DND-41 (cell line): ENCODE data around the gene SLC35E3.
"Not testable (repeated sequence)": the region's sequence is repeated elsewhere in the genome, so short reads cannot be mapped to it uniquely, and the experiment has no call there.

Source experiments
- ATAC-seq: fragments of 200-7000 bp; cut with Tn5 transposase; 3 replicates; pipeline ENCODE4 v1.9.1; 2021; ENCODE audit warnings: low read depth; ENCODE audit not compliant: insufficient read depth
- DNase-seq: peaks from one replicate; pipeline ENCODE4 v3.0.0-alpha.2; 2020
- H2AFZ ChIP-seq: 2 replicates; pipeline ENCODE4 v1.6.0; 2012; ENCODE audit warnings: low read depth, low read length
- H3K27ac ChIP-seq: 2 replicates; pipeline ENCODE4 v1.5.1; 2012; ENCODE audit warnings: low read length, inconsistent platforms
- H3K27me3 ChIP-seq: fragments of 200-600 bp; sonication (generic); 2 replicates; pipeline ENCODE4 v1.6.0; 2012; ENCODE audit warnings: low read length, mild to moderate bottlenecking, inconsistent platforms; ENCODE audit not compliant: insufficient read depth, poor library complexity
- H3K36me3 ChIP-seq: 2 replicates; pipeline ENCODE4 v1.5.1; 2012; ENCODE audit warnings: low read length, inconsistent platforms; ENCODE audit not compliant: insufficient read depth
- H3K4me1 ChIP-seq: 2 replicates; pipeline ENCODE4 v1.5.1; 2012; ENCODE audit warnings: mild to moderate bottlenecking, low read length; ENCODE audit not compliant: insufficient read depth
- H3K4me2 ChIP-seq: 2 replicates; pipeline ENCODE4 v1.6.0; 2012; ENCODE audit warnings: mild to moderate bottlenecking, moderate library complexity, low read length, inconsistent platforms; ENCODE audit not compliant: insufficient read depth
- H3K4me3 ChIP-seq, 2 experiments: fragments of 200-600 bp in 1 of 2; shearing (Covaris generic) in 1 of 2; 2 replicates each; pipeline ENCODE4 v1.5.1; 2012 to 2016; ENCODE audit warnings: inconsistent platforms in 2 of 2, low read length in 2 of 2, mild to moderate bottlenecking in 2 of 2, low read depth in 1 of 2, moderate library complexity in 1 of 2
- H3K79me2 ChIP-seq: 2 replicates; pipeline ENCODE4 v1.6.0; 2012; ENCODE audit warnings: low read length, inconsistent platforms; ENCODE audit not compliant: insufficient read depth
- H3K9ac ChIP-seq: 2 replicates; pipeline ENCODE4 v1.6.0; 2012; ENCODE audit warnings: low read depth, mild to moderate bottlenecking, inconsistent platforms, low read length, moderate library complexity
- H3K9me3 ChIP-seq: 2 replicates; pipeline ENCODE4 v1.5.1; 2012; ENCODE audit warnings: low read length, moderate library complexity, mild to moderate bottlenecking, inconsistent platforms; ENCODE audit not compliant: insufficient read depth, severe bottlenecking
- H4K20me1 ChIP-seq: 2 replicates; pipeline ENCODE4 v1.6.0; 2012; ENCODE audit warnings: low read length; ENCODE audit not compliant: insufficient read depth
- CTCF ChIP-seq: IDR thresholded peaks from 2 replicates; pipeline ENCODE4 v1.5.1; 2012; ENCODE audit warnings: borderline replicate concordance, low read length, moderate library complexity, mild to moderate bottlenecking; ENCODE audit not compliant: poor library complexity, severe bottlenecking; ENCODE audit errors: extremely low read depth
- EZH2 ChIP-seq: IDR thresholded peaks from 3 replicates; pipeline ENCODE4 v1.6.1; 2012; ENCODE audit warnings: borderline replicate concordance, low read depth, mild to moderate bottlenecking, moderate library complexity, low read length, inconsistent platforms; ENCODE audit not compliant: severe bottlenecking

The SLC35E3 gene

DNA sequence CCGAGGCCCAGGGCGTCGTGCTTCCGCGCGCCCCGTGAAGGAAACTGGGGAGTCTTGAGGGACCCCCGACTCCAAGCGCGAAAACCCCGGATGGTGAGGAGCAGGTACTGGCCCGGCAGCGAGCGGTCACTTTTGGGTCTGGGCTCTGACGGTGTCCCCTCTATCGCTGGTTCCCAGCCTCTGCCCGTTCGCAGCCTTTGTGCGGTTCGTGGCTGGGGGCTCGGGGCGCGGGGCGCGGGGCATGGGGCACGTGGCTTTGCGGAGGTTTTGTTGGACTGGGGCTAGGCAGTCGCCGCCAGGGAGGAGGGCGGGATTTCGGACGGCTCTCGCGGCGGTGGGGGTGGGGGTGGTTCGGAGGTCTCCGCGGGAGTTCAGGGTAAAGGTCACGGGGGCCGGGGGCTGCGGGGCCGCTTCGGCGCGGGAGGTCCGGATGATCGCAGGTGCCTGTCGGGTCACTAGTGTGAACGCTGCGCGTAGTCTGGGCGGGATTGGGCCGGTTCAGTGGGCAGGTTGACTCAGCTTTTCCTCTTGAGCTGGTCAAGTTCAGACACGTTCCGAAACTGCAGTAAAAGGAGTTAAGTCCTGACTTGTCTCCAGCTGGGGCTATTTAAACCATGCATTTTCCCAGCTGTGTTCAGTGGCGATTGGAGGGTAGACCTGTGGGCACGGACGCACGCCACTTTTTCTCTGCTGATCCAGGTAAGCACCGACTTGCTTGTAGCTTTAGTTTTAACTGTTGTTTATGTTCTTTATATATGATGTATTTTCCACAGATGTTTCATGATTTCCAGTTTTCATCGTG, 62.6 kb downstream of the SLC35E3 start:
- TF ChIP-seq EZH2 (no peak), CTCF (no peak)
- Histone ChIP-seq H3K36me3 (peaks cover 39% of the 10 kb centered on the region), H3K4me1 (peaks cover 50% of the 10 kb centered on the region), H3K27me3 (no peaks in the 10 kb centered on the region), H3K27ac (peak overlapping the region; percentile 97), H2AFZ (peak overlapping the region; percentile 92), H3K9me3 (no peaks in the 10 kb centered on the region), H3K4me2 (peak overlapping the region; percentile 80), H4K20me1 (peaks cover 20% of the 10 kb centered on the region; the same call in 1 of the 2 replicates), H3K79me2 (peaks cover 56% of the 10 kb centered on the region), H3K9ac (peak overlapping the region; percentile 99), H3K4me3 (peak overlapping the region; percentile 62 to 81; a peak in 3 of 4 replicates)
- peak; percentile 61 for DNase-seq
- peak; percentile 25 for ATAC-seq

- peak overlapping the region; percentile 92; the same call in 1 of the 2 replicates for H2AFZ ChIP-seq
- no peaks in the 10 kb centered on the region for H3K27me3 ChIP-seq
- DNase-seq (no peak), ATAC-seq (no peak)
- H3K9ac ChIP-seq: peak overlapping the region; percentile 99
- TF ChIP-seq EZH2: no peak
- TF ChIP-seq CTCF: no peak
- peak overlapping the region; percentile 97 for H3K27ac ChIP-seq
- peaks cover 64% of the 10 kb centered on the region for H3K79me2 ChIP-seq
- H3K36me3 ChIP-seq: peaks cover 47% of the 10 kb centered on the region
- no peaks in the 10 kb centered on the region for H3K9me3 ChIP-seq
- peaks cover 53% of the 10 kb centered on the region for H3K4me1 ChIP-seq
- peak overlapping the region; percentile 80 for H3K4me2 ChIP-seq
- H4K20me1 ChIP-seq: peaks cover 20% of the 10 kb centered on the region; the same call in 1 of the 2 replicates
- H3K4me3 ChIP-seq: peak overlapping the region; percentile 62 to 81; a peak in 3 of 4 replicates
These were observed 63.4 kb downstream of the SLC35E3 start for GRCh38 chr12:68809190-68810026.

DNA sequence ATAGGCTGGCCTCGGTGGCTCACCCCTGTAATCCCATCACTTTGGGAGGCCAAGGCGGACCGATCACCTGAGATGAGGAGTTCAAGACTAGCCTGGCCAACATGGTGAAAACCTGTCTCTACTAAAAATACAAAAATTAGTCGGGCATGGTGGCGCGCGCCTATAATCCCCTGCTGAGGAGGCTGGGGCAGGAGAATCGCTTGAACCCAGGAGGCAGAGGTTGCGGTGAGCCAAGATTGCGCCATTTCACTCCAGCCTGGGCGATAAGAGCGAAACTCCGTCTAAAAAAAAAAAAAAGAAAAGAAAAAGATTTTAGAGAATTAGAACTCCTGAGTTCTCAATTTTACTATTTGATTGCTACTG, 64.0 kb downstream of the SLC35E3 start:
- not testable (repeated sequence) for H3K27ac ChIP-seq
- peaks cover 20% of the 10 kb centered on the region; the same call in 1 of the 2 replicates for H4K20me1 ChIP-seq

DNA sequence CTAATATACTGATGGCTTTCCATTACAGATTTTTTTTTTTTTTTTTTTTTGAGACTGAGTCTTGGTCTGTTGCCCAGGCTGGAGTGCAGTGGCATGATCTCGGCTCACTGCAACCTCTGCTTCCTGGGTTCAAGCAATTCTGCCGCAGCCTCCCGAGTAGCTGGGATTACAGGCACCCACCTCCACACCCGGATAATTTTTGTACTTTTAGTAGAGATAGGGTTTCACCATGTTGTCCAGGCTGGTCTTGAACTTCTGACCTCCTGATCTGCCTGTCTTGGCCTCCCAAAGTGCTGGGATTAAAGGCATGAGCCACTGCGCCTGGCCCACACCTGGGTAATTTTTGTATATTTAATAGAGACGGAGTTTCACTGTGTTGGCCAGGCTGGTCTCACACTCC, 65.6 kb downstream of the SLC35E3 start:
- H3K9me3 ChIP-seq, H2AFZ ChIP-seq, DNase-seq, H3K27me3 ChIP-seq, H3K27ac ChIP-seq, H3K4me3 ChIP-seq, ATAC-seq, H3K9ac ChIP-seq: not testable (repeated sequence)
- Histone ChIP-seq H3K36me3 (peaks cover 69% of the 10 kb centered on the region), H3K4me2 (peak overlapping the region; percentile 29; the same call in 1 of the 2 replicates), H3K4me1 (peaks cover 51% of the 10 kb centered on the region), H3K79me2 (peaks cover 85% of the 10 kb centered on the region), H4K20me1 (peaks cover 23% of the 10 kb centered on the region; the same call in 1 of the 2 replicates)

More for the DNA sequence above, 64.0 kb downstream of the SLC35E3 start:
- peak overlapping the region; percentile 80 for H3K4me2 ChIP-seq
- H3K4me1 ChIP-seq: peaks cover 53% of the 10 kb centered on the region
- not testable (repeated sequence) for DNase-seq, H2AFZ ChIP-seq, ATAC-seq, H3K9ac ChIP-seq, H3K27me3 ChIP-seq, H3K9me3 ChIP-seq
- peaks cover 70% of the 10 kb centered on the region for H3K79me2 ChIP-seq
- H3K4me3 ChIP-seq: peak overlapping the region in 1 of 2 experiments; percentile 81; a peak in 1 of 4 replicates
- H3K36me3 ChIP-seq: peaks cover 53% of the 10 kb centered on the region
